GM23338 (cell line): ENCODE results near the gene CALM1. TPM values are rescaled to one million over a fixed set of nuclear protein-coding genes. Genes with fewer than 3 reads are reported as not detected.

Experiments used
- CREB1 ChIP-seq: fragments of 250-450 bp; sonication (Bioruptor Pico); IDR thresholded peaks from 2 replicates; pipeline ENCODE4 v1.5.0; 2020; ENCODE audit warnings: low read depth, mild to moderate bottlenecking, moderate library complexity
- ZNF331 ChIP-seq: fragments of 250-450 bp; sonication (Bioruptor Pico); IDR thresholded peaks from 2 replicates; pipeline ENCODE4 v1.5.0; 2020; ENCODE audit warnings: low read depth, mild to moderate bottlenecking, moderate library complexity
- polyA plus RNA-seq: library from polyadenylated mRNA; unstranded; fragments of >200 nt; fragmentation: Nextera tagmentation; extraction: Ambion mirVana; gene quantifications from 2 replicates; pipeline ENCODE4 v1.2.1, GENCODE V29; 2016
- total RNA-seq: library from RNA; depleted of rRNA; stranded (reverse); fragments of >200 nt; shearing (Covaris generic); gene quantifications from 2 replicates; pipeline ENCODE4 v1.2.3, GENCODE V29; 2014
- TF ChIP-seq, protein P1 (sequence below): IDR thresholded peaks from one replicate; pipeline ENCODE4 v1.6.1; 2018; ENCODE audit warnings: antibody characterized with exemption; ENCODE audit not compliant: unreplicated experiment
- TF ChIP-seq, protein P2 (sequence below): fragments of 250-450 bp; sonication (Bioruptor Pico); IDR thresholded peaks from 2 replicates; pipeline ENCODE4 v1.5.0; 2020; ENCODE audit warnings: mild to moderate bottlenecking, moderate library complexity
- TF ChIP-seq, protein P3 (sequence below): IDR thresholded peaks from 2 replicates; pipeline ENCODE4 v1.6.1; 2016; ENCODE audit warnings: antibody characterized with exemption

CALM1 gene
- total and polyA plus RNA-seq, 2 experiments from 2014 or later: 308 to 2,024 TPM

DNA sequence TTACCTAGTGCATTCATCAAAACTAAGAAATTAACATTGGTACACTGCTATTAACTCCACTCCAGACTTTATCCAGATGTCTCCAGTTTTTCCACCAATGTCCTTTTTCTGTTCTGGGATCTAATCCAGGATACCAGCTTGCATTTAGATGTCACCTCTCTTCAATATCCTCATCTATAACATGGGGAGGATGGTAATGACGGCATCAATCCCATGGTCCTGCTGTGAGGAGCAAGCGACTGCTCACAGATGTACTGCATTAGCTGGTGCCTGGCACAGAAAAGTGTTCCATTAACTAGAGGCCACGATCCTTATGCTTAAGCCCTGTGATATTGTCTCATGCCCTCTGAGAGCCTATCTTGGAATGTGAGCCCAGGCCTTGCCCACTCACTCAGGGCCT is 53.8 kb downstream of the CALM1 start (continued):
- TF ChIP-seq, protein P1, sequence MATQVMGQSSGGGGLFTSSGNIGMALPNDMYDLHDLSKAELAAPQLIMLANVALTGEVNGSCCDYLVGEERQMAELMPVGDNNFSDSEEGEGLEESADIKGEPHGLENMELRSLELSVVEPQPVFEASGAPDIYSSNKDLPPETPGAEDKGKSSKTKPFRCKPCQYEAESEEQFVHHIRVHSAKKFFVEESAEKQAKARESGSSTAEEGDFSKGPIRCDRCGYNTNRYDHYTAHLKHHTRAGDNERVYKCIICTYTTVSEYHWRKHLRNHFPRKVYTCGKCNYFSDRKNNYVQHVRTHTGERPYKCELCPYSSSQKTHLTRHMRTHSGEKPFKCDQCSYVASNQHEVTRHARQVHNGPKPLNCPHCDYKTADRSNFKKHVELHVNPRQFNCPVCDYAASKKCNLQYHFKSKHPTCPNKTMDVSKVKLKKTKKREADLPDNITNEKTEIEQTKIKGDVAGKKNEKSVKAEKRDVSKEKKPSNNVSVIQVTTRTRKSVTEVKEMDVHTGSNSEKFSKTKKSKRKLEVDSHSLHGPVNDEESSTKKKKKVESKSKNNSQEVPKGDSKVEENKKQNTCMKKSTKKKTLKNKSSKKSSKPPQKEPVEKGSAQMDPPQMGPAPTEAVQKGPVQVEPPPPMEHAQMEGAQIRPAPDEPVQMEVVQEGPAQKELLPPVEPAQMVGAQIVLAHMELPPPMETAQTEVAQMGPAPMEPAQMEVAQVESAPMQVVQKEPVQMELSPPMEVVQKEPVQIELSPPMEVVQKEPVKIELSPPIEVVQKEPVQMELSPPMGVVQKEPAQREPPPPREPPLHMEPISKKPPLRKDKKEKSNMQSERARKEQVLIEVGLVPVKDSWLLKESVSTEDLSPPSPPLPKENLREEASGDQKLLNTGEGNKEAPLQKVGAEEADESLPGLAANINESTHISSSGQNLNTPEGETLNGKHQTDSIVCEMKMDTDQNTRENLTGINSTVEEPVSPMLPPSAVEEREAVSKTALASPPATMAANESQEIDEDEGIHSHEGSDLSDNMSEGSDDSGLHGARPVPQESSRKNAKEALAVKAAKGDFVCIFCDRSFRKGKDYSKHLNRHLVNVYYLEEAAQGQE: no peak
- TF ChIP-seq ZNF331: no peak
- TF ChIP-seq, protein P2, sequence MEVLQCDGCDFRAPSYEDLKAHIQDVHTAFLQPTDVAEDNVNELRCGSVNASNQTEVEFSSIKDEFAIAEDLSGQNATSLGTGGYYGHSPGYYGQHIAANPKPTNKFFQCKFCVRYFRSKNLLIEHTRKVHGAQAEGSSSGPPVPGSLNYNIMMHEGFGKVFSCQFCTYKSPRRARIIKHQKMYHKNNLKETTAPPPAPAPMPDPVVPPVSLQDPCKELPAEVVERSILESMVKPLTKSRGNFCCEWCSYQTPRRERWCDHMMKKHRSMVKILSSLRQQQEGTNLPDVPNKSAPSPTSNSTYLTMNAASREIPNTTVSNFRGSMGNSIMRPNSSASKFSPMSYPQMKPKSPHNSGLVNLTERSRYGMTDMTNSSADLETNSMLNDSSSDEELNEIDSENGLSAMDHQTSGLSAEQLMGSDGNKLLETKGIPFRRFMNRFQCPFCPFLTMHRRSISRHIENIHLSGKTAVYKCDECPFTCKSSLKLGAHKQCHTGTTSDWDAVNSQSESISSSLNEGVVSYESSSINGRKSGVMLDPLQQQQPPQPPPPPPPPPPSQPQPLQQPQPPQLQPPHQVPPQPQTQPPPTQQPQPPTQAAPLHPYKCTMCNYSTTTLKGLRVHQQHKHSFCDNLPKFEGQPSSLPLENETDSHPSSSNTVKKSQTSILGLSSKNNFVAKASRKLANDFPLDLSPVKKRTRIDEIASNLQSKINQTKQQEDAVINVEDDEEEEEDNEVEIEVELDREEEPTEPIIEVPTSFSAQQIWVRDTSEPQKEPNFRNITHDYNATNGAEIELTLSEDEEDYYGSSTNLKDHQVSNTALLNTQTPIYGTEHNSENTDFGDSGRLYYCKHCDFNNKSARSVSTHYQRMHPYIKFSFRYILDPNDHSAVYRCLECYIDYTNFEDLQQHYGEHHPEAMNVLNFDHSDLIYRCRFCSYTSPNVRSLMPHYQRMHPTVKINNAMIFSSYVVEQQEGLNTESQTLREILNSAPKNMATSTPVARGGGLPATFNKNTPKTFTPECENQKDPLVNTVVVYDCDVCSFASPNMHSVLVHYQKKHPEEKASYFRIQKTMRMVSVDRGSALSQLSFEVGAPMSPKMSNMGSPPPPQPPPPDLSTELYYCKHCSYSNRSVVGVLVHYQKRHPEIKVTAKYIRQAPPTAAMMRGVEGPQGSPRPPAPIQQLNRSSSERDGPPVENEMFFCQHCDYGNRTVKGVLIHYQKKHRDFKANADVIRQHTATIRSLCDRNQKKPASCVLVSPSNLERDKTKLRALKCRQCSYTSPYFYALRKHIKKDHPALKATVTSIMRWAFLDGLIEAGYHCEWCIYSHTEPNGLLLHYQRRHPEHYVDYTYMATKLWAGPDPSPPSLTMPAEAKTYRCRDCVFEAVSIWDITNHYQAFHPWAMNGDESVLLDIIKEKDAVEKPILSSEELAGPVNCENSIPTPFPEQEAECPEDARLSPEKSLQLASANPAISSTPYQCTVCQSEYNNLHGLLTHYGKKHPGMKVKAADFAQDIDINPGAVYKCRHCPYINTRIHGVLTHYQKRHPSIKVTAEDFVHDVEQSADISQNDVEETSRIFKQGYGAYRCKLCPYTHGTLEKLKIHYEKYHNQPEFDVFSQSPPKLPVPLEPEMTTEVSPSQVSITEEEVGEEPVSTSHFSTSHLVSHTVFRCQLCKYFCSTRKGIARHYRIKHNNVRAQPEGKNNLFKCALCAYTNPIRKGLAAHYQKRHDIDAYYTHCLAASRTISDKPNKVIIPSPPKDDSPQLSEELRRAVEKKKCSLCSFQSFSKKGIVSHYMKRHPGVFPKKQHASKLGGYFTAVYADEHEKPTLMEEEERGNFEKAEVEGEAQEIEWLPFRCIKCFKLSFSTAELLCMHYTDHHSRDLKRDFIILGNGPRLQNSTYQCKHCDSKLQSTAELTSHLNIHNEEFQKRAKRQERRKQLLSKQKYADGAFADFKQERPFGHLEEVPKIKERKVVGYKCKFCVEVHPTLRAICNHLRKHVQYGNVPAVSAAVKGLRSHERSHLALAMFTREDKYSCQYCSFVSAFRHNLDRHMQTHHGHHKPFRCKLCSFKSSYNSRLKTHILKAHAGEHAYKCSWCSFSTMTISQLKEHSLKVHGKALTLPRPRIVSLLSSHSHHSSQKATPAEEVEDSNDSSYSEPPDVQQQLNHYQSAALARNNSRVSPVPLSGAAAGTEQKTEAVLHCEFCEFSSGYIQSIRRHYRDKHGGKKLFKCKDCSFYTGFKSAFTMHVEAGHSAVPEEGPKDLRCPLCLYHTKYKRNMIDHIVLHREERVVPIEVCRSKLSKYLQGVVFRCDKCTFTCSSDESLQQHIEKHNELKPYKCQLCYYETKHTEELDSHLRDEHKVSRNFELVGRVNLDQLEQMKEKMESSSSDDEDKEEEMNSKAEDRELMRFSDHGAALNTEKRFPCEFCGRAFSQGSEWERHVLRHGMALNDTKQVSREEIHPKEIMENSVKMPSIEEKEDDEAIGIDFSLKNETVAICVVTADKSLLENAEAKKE (CRISPR knock-in tag): no peak
- TF ChIP-seq CREB1 (CRISPR knock-in tag): no peak
- TF ChIP-seq, protein P3, sequence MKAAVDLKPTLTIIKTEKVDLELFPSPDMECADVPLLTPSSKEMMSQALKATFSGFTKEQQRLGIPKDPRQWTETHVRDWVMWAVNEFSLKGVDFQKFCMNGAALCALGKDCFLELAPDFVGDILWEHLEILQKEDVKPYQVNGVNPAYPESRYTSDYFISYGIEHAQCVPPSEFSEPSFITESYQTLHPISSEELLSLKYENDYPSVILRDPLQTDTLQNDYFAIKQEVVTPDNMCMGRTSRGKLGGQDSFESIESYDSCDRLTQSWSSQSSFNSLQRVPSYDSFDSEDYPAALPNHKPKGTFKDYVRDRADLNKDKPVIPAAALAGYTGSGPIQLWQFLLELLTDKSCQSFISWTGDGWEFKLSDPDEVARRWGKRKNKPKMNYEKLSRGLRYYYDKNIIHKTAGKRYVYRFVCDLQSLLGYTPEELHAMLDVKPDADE: no peak
